ENCODE results near the gene B3GALNT1.

B3GALNT1 gene

GRCh38 chr3:161064413-161064812 is 40.7 kb downstream of the B3GALNT1 start (continued):
- no peak for TF ChIP-seq CSRNP3 (CRISPR knock-in tag; IDR thresholded peaks at IDR 0.05)
- TF ChIP-seq ZFP30 (CRISPR knock-in tag; IDR thresholded peaks at IDR 0.05), result no peak

GRCh38 chr3:161054860-161055604 is 50.1 kb downstream of the B3GALNT1 start:
- no peak for TF ChIP-seq PPARA (CRISPR knock-in tag; IDR thresholded peaks at IDR 0.05; ENCODE audit: borderline replicate concordance)
- TF ChIP-seq TCF4 (CRISPR knock-in tag; IDR thresholded peaks at IDR 0.05; ENCODE audit: borderline replicate concordance), result no peak
- TF ChIP-seq ZFP3 (CRISPR knock-in tag; IDR thresholded peaks at IDR 0.05), result no peak
- TF ChIP-seq ZNF70 (CRISPR knock-in tag; IDR thresholded peaks at IDR 0.05), result no peak
- TF ChIP-seq ISL1 (CRISPR knock-in tag; IDR thresholded peaks at IDR 0.05), result no peak
- TF ChIP-seq GLIS3 (CRISPR knock-in tag; IDR thresholded peaks at IDR 0.05), result no peak
- no peak for TF ChIP-seq SNAI2 (CRISPR knock-in tag; IDR thresholded peaks at IDR 0.05)
- no peak for TF ChIP-seq CREB5 (CRISPR knock-in tag; IDR thresholded peaks at IDR 0.05; ENCODE audit: low read depth)
- TF ChIP-seq ZFP30 (CRISPR knock-in tag; IDR thresholded peaks at IDR 0.05), result no peak
- no peak for TF ChIP-seq OSR1 (CRISPR knock-in tag; IDR thresholded peaks at IDR 0.05)
- TF ChIP-seq ZNF8 (CRISPR knock-in tag; IDR thresholded peaks at IDR 0.05), result no peak
- no peak for TF ChIP-seq TOX (CRISPR knock-in tag; IDR thresholded peaks at IDR 0.05; ENCODE audit: borderline replicate concordance)
- no peak for TF ChIP-seq PATZ1 (CRISPR knock-in tag; IDR thresholded peaks at IDR 0.05; ENCODE audit: borderline replicate concordance)
- TF ChIP-seq BACH2 (CRISPR knock-in tag; IDR thresholded peaks at IDR 0.05; ENCODE audit: borderline replicate concordance), result no peak
- no peak for TF ChIP-seq ARNTL (CRISPR knock-in tag; IDR thresholded peaks at IDR 0.05; ENCODE audit: borderline replicate concordance, low read depth)
- TF ChIP-seq ESRRG (CRISPR knock-in tag; IDR thresholded peaks at IDR 0.05), result no peak
- TF ChIP-seq CSDC2 (CRISPR knock-in tag; IDR thresholded peaks at IDR 0.05), result no peak
- ATAC-seq, result no peak

GRCh38 chr3:161051856-161052255 is 53.3 kb downstream of the B3GALNT1 start:
- no peak for TF ChIP-seq TCF4 (CRISPR knock-in tag; IDR thresholded peaks at IDR 0.05; ENCODE audit: borderline replicate concordance)

GRCh38 chr3:161050935-161051334 is 54.2 kb downstream of the B3GALNT1 start:
- no peak for ATAC-seq
- TF ChIP-seq ZFP3 (CRISPR knock-in tag; IDR thresholded peaks at IDR 0.05), result no peak
- TF ChIP-seq RARB (CRISPR knock-in tag; IDR thresholded peaks at IDR 0.05), result no peak
- no peak for TF ChIP-seq GLIS3 (CRISPR knock-in tag; IDR thresholded peaks at IDR 0.05)
- TF ChIP-seq ARNTL (CRISPR knock-in tag; IDR thresholded peaks at IDR 0.05; ENCODE audit: borderline replicate concordance, low read depth), result no peak
- no peak for TF ChIP-seq OSR1 (CRISPR knock-in tag; IDR thresholded peaks at IDR 0.05)
- no peak for TF ChIP-seq ISL1 (CRISPR knock-in tag; IDR thresholded peaks at IDR 0.05)
- no peak for TF ChIP-seq ESRRG (CRISPR knock-in tag; IDR thresholded peaks at IDR 0.05)
- TF ChIP-seq ZFP30 (CRISPR knock-in tag; IDR thresholded peaks at IDR 0.05), result no peak

More at GRCh38 chr3:161051856-161052255, 53.3 kb downstream of the B3GALNT1 start:
- ATAC-seq, result no peak

GRCh38 chr3:161049683-161050248 is 55.4 kb downstream of the B3GALNT1 start:
- TF ChIP-seq CSRNP3 (CRISPR knock-in tag; IDR thresholded peaks at IDR 0.05) (no peak), ZNF8 (CRISPR knock-in tag; IDR thresholded peaks at IDR 0.05) (no peak)
- ATAC-seq, result no peak

Measured in SK-N-SH treated with all-trans-retinoic acid at 6 μM for 48 hours (cell line).